GM08714 (cell line): ENCODE measurements around the gene ZIC4.

Experiments used
- H3K4me3 ChIP-seq: fragments of 200-500 bp; sonication (Bioruptor generic); 2 replicates; pipeline ENCODE4 v1.5.1; 2014; ENCODE audit warnings: mild to moderate bottlenecking, low read length, inconsistent platforms
- ZNF274 ChIP-seq: IDR thresholded peaks from 2 replicates; pipeline ENCODE4 v1.6.1; 2012; ENCODE audit warnings: mild to moderate bottlenecking, low read depth, low read length

Gene ZIC4

GRCh38 chr3:147422196-147422595, 15.9 kb upstream of the ZIC4 start:
- no peak for TF ChIP-seq ZNF274
- H3K4me3 ChIP-seq: no peak overlapping the region

- no peak for TF ChIP-seq ZNF274
- H3K4me3 ChIP-seq: no peak overlapping the region
Observed at GRCh38 chr3:147421184-147421912, 15.0 kb upstream of the ZIC4 start.

GRCh38 chr3:147420353-147421183, 14.2 kb upstream of the ZIC4 start:
- no peak overlapping the region for H3K4me3 ChIP-seq
- TF ChIP-seq ZNF274: no peak

GRCh38 chr3:147419781-147420224, 13.5 kb upstream of the ZIC4 start:
- TF ChIP-seq ZNF274: no peak
- no peak overlapping the region for H3K4me3 ChIP-seq

GRCh38 chr3:147418808-147419701, 12.7 kb upstream of the ZIC4 start:
- no peak for TF ChIP-seq ZNF274
- H3K4me3 ChIP-seq: no peak overlapping the region

- H3K4me3 ChIP-seq: no peak overlapping the region
- no peak for TF ChIP-seq ZNF274
Observed at GRCh38 chr3:147418371-147418781, 12.0 kb upstream of the ZIC4 start.

GRCh38 chr3:147417551-147418295, 11.4 kb upstream of the ZIC4 start:
- H3K4me3 ChIP-seq: no peak overlapping the region
- no peak for TF ChIP-seq ZNF274

GRCh38 chr3:147416931-147417330, 10.6 kb upstream of the ZIC4 start:
- no peak overlapping the region for H3K4me3 ChIP-seq
- no peak for TF ChIP-seq ZNF274

GRCh38 chr3:147415874-147416273, 9.5 kb upstream of the ZIC4 start:
- H3K4me3 ChIP-seq: no peak overlapping the region
- TF ChIP-seq ZNF274: no peak

- no peak overlapping the region for H3K4me3 ChIP-seq
- TF ChIP-seq ZNF274: no peak
Observed at GRCh38 chr3:147415286-147415685, 8.9 kb upstream of the ZIC4 start.

- H3K4me3 ChIP-seq: no peak overlapping the region
- TF ChIP-seq ZNF274: no peak
Observed at GRCh38 chr3:147414390-147415138, 8.2 kb upstream of the ZIC4 start.

- peak overlapping the region; percentile 62; the same call in 1 of the 2 replicates for H3K4me3 ChIP-seq
- no peak for TF ChIP-seq ZNF274
Observed at GRCh38 chr3:147413686-147414389, 7.5 kb upstream of the ZIC4 start.
